ENCODE results near the gene SPATA2L. TPM values are rescaled to one million over a fixed set of nuclear protein-coding genes. Genes with fewer than 3 reads are reported as not detected.

The SPATA2L gene
- polyA plus RNA-seq, 1 donor (not counting 4 experiments of a cell fraction or from before 2014, with no cell fraction given), result 1.7 TPM

- FAIRE-seq (no peak), DNase-seq (ENCODE audit: low read depth, low spot score) (peak; percentile 41)
- Histone ChIP-seq H3K9ac (ENCODE audit: control insufficient read depth, extremely low read depth, insufficient read depth, low read length) (peak within 1 kb of the TSS; percentile 85), H2AFZ (ENCODE audit: control insufficient read depth, low read length) (peak within 1 kb of the TSS; percentile 95), H3K27me3 (ENCODE audit: control insufficient read depth, extremely low read depth, insufficient read depth, low read length) (no peaks in the 10 kb centered on the region), H3K4me2 (ENCODE audit: control insufficient read depth, extremely low read depth, insufficient read depth, low read depth, low read length) (peak within 1 kb of the TSS; percentile 94), H3K27ac (ENCODE audit: control insufficient read depth, insufficient read depth, low read length) (peak within 1 kb of the TSS; percentile 56), H3K79me2 (ENCODE audit: control insufficient read depth, insufficient read depth, low read length) (peaks cover 24% of the 10 kb centered on the region), H3K4me1 (ENCODE audit: control insufficient read depth, extremely low read depth, insufficient read depth, low read length) (peaks cover 8% of the 10 kb centered on the region), H3K36me3 (ENCODE audit: control insufficient read depth in 2 of 2, extremely low read depth in 1 of 2, insufficient read depth in 2 of 2, low read length in 2 of 2) (peaks cover 16 to 21% of the 10 kb centered on the region in 2 experiments), H3K9me1 (ENCODE audit: control insufficient read depth, extremely low read depth, insufficient read depth, low read length) (no peaks in the 10 kb centered on the region), H3K4me3 (ENCODE audit: control insufficient read depth in 2 of 3, extremely low read depth in 1 of 3, insufficient read depth in 2 of 3, low read depth in 1 of 3, low read length in 3 of 3) (peak within 1 kb of the TSS; percentile 60 to 96 (median 93)), H3K9me3 (ENCODE audit: control insufficient read depth, low read depth, low read length) (no peaks in the 10 kb centered on the region), H4K20me1 (ENCODE audit: control insufficient read depth, extremely low read depth, insufficient read depth, low read length) (no peaks in the 10 kb centered on the region)
- dilution Hi-C loops (cut with MboI; ENCODE audit: extremely low pct_ligation_motif_present, low sequenced_read_pairs), result no loop called here
- TF ChIP-seq CTCF (optimal IDR thresholded peaks at IDR 0.05 in 1 of 3, IDR thresholded peaks at IDR 0.05 in 1 of 3, conservative IDR thresholded peaks at IDR 0.05 in 1 of 3; ENCODE audit: extremely low read depth in 1 of 3, insufficient read depth in 2 of 3, low read length in 3 of 3) (no peak), EZH2 (IDR thresholded peaks at IDR 0.05; ENCODE audit: low read length) (no peak)
These were observed 14.9 kb downstream of the SPATA2L start, which contains the start of gene CDK10 for GRCh38 chr16:89686520-89687091. TSS of gene CDK10 (plus strand) at chr16:89686689. CDS start at chr16:89686711, 22 bp downstream.

GRCh38 chr16:89685916-89686315 is 15.6 kb downstream of the SPATA2L start:
- Histone ChIP-seq H3K27ac (ENCODE audit: control insufficient read depth, insufficient read depth, low read length) (no peak overlapping the region), H3K4me3 (ENCODE audit: control insufficient read depth in 2 of 3, extremely low read depth in 1 of 3, insufficient read depth in 2 of 3, low read depth in 1 of 3, low read length in 3 of 3) (no peak overlapping the region), H3K36me3 (ENCODE audit: control insufficient read depth in 2 of 2, extremely low read depth in 1 of 2, insufficient read depth in 2 of 2, low read length in 2 of 2) (peaks cover 13 to 16% of the 10 kb centered on the region in 2 experiments), H4K20me1 (ENCODE audit: control insufficient read depth, extremely low read depth, insufficient read depth, low read length) (no peaks in the 10 kb centered on the region), H3K9me1 (ENCODE audit: control insufficient read depth, extremely low read depth, insufficient read depth, low read length) (no peaks in the 10 kb centered on the region), H3K79me2 (ENCODE audit: control insufficient read depth, insufficient read depth, low read length) (peaks cover 24% of the 10 kb centered on the region), H3K9ac (ENCODE audit: control insufficient read depth, extremely low read depth, insufficient read depth, low read length) (no peak overlapping the region), H3K9me3 (ENCODE audit: control insufficient read depth, low read depth, low read length) (no peaks in the 10 kb centered on the region), H3K4me1 (ENCODE audit: control insufficient read depth, extremely low read depth, insufficient read depth, low read length) (peaks cover 8% of the 10 kb centered on the region), H3K27me3 (ENCODE audit: control insufficient read depth, extremely low read depth, insufficient read depth, low read length) (no peaks in the 10 kb centered on the region), H3K4me2 (ENCODE audit: control insufficient read depth, extremely low read depth, insufficient read depth, low read depth, low read length) (no peak overlapping the region), H2AFZ (ENCODE audit: control insufficient read depth, low read length) (no peak overlapping the region)
- no peak for FAIRE-seq
- dilution Hi-C loops (cut with MboI; ENCODE audit: extremely low pct_ligation_motif_present, low sequenced_read_pairs), result no loop called here
- no peak for DNase-seq (ENCODE audit: low read depth, low spot score)
- TF ChIP-seq CTCF (optimal IDR thresholded peaks at IDR 0.05 in 1 of 3, IDR thresholded peaks at IDR 0.05 in 1 of 3, conservative IDR thresholded peaks at IDR 0.05 in 1 of 3; ENCODE audit: extremely low read depth in 1 of 3, insufficient read depth in 2 of 3, low read length in 3 of 3), result no peak
- TF ChIP-seq EZH2 (IDR thresholded peaks at IDR 0.05; ENCODE audit: low read length), result no peak
